Testis (tissue), 3 donors: Measurements from ENCODE around the gene SLC37A2. TPM values are rescaled to one million over a fixed set of nuclear protein-coding genes. Genes with fewer than 3 reads are reported as not detected.

Experiments used
- DNase-seq: peaks from one replicate; pipeline ENCODE4 v3.0.0-alpha.2; 2019
- H3K27ac ChIP-seq, 2 donors: fragments of 200-600 bp; sonication (generic); one replicate each; pipeline ENCODE4 v1.5.1; 2019
- H3K27me3 ChIP-seq: fragments of 200-600 bp; sonication (generic); one replicate; pipeline ENCODE4 v1.5.1; 2019
- H3K36me3 ChIP-seq: fragments of 200-600 bp; sonication (generic); one replicate; pipeline ENCODE4 v1.5.1; 2017; ENCODE audit warnings: low read depth; ENCODE audit errors: missing control alignments
- H3K4me1 ChIP-seq: fragments of 200-600 bp; sonication (generic); one replicate; pipeline ENCODE4 v1.5.1; 2019
- H3K4me3 ChIP-seq, 2 donors: fragments of 200-600 bp; sonication (generic); one replicate each; pipeline ENCODE4 v1.5.1; 2017 to 2019
- H3K9me3 ChIP-seq: fragments of 200-600 bp; sonication (generic); one replicate; pipeline ENCODE4 v1.5.1; 2017
- POLR2A ChIP-seq: fragments of 450-650 bp; IDR thresholded peaks from one replicate; pipeline ENCODE4 v1.6.1; 2017; ENCODE audit warnings: antibody characterized with exemption, mild to moderate bottlenecking, moderate library complexity
- WGBS, 2 donors: methylation state at CpG; one replicate each; pipeline ENCODE4 v1.1.5; 2018; 5-methylcytosine and 5-hydroxymethylcytosine counted together
- intact Hi-C: fragments of 100-400 bp; cut with DNase I; formaldehyde crosslinking; loops from one replicate; pipeline ENCODE4 v1.15.1; 2023; ENCODE audit warnings: low total_unique reads
- polyA plus RNA-seq: library from polyadenylated mRNA; stranded (reverse); fragments of 350-450 nt; fragmentation: Illumina TruSeq; extraction: RNeasy Lipid Tissue Mini Kit (QIAGEN cat#74804); gene quantifications from one replicate; pipeline ENCODE4 v1.2.3, GENCODE V29; 2014; ENCODE audit warnings: low read depth, low replicate concordance; ENCODE audit not compliant: insufficient read depth
- total RNA-seq, 2 donors: library from RNA; depleted of rRNA; stranded (reverse); fragments of >200 nt; gene quantifications; one replicate each; pipeline ENCODE4 v1.2.3, GENCODE V29; 2016
- TF ChIP-seq, protein P1 (sequence below), 3 experiments: fragments of 450-650 bp in 2 of 3; fragments of 200-600 bp in 1 of 3; sonication (generic) in 1 of 3; IDR thresholded peaks; one replicate each; pipeline ENCODE4 v1.5.1; 2016 to 2019; ENCODE audit warnings: antibody characterized with exemption in 3 of 3, mild to moderate bottlenecking in 2 of 3, moderate library complexity in 1 of 3

The SLC37A2 gene
- total and polyA plus RNA-seq, 3 donors from 2014 or later = 3.0 to 7.6 (median 6.2) TPM

DNA sequence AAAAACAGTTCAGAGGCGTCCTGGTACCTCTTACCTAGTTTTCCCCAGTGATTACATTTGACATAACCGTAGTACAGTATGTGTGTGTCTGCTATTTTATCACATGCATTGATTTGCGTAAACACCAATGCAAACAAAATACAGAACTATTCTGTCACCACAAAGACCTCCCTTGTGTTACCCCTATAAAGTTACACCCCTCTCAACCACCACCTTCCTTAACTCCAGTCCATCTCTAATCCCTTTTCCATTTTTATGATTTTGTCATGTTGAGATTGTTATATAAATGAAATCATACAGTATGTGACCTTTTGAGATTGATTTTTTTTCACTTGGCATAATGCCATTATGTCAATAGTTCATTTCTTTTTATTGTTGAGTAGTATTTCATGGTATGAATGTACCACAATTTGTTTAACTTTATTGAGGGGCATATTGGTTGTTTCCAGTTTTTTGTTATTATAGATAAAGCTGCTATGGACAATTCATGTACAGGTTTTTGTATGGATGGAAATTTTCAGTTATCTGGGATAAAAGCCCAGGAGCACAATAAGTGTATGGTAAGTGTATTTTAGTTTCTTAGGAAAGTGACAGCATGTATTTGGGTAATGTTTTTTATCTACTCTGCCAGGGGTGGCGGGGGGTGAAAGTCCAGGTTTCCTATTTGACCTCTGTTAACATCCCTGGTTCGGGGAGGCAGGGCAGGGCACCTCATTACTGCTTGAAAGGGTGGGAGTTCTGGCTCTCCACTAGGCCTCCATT, 6.0 kb upstream of the SLC37A2 start:
- 89 to 93% methylated on average over 5 of the region's 5 CpGs for WGBS, 2 donors
- H3K4me3 ChIP-seq = no peak overlapping the region
- no peaks in the 10 kb centered on the region for H3K36me3 ChIP-seq
- no peaks in the 10 kb centered on the region for H3K9me3 ChIP-seq
- TF ChIP-seq, protein P1, sequence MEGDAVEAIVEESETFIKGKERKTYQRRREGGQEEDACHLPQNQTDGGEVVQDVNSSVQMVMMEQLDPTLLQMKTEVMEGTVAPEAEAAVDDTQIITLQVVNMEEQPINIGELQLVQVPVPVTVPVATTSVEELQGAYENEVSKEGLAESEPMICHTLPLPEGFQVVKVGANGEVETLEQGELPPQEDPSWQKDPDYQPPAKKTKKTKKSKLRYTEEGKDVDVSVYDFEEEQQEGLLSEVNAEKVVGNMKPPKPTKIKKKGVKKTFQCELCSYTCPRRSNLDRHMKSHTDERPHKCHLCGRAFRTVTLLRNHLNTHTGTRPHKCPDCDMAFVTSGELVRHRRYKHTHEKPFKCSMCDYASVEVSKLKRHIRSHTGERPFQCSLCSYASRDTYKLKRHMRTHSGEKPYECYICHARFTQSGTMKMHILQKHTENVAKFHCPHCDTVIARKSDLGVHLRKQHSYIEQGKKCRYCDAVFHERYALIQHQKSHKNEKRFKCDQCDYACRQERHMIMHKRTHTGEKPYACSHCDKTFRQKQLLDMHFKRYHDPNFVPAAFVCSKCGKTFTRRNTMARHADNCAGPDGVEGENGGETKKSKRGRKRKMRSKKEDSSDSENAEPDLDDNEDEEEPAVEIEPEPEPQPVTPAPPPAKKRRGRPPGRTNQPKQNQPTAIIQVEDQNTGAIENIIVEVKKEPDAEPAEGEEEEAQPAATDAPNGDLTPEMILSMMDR (IDR thresholded peaks at IDR 0.05) = no peak
- TF ChIP-seq POLR2A = no peak
- intact Hi-C loops = no loop called here
- no peaks in the 10 kb centered on the region for H3K4me1 ChIP-seq
- no peak overlapping the region for H3K27ac ChIP-seq
- DNase-seq = no peak
- no peaks in the 10 kb centered on the region for H3K27me3 ChIP-seq

DNA sequence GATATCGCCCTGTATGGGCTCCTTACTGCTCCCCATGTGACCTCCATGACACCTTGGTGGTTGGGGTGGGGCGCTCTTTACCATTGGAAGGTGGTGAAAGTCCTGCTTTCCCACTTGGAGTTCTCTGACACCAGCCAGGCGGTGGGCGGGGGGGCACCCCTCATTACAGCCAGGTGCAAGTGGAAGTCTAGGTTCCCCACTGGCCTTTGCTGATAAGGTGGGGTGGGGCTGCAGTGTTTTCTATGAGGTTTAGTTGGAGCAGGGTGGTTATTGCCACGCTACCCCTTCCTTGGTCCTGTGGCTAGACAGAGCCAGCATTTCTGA, 5.5 kb upstream of the SLC37A2 start:
- TF ChIP-seq, protein P1 (IDR thresholded peaks at IDR 0.05) = no peak
- TF ChIP-seq POLR2A = no peak
- Histone ChIP-seq H3K27ac (no peak overlapping the region), H3K4me1 (no peaks in the 10 kb centered on the region), H3K36me3 (no peaks in the 10 kb centered on the region), H3K9me3 (no peaks in the 10 kb centered on the region), H3K4me3 (no peak overlapping the region), H3K27me3 (no peaks in the 10 kb centered on the region)
- intact Hi-C loops = no loop called here
- DNase-seq = no peak
- 90 to 93% methylated on average over 2 to 5 of the region's 5 CpGs for WGBS, 2 donors

DNA sequence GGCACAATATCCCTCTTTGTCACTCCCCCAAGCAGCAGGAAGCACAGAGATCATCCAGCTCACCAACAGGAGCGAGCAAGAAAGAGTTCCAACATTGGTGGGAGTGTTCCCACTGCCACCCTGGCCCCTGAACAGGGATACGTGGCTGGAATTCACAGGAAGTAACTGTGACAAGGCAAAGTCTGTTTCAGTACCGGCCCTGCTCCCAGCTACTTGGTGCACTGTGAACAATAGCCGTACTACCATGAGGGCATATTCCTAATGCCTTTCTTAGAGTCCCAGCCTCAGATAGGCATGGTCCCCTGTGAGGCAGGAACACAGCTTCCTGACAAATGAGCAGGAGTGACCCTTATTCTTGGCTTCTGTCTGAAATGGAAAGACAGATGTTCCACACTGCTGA, 1.8 kb upstream of the SLC37A2 start:
- no peak for TF ChIP-seq POLR2A
- TF ChIP-seq, protein P1 (IDR thresholded peaks at IDR 0.05) = no peak
- peaks cover 4% of the 10 kb centered on the region for H3K4me1 ChIP-seq
- H3K36me3 ChIP-seq = no peaks in the 10 kb centered on the region
- DNase-seq = no peak
- H3K27ac ChIP-seq = no peak overlapping the region
- no peaks in the 10 kb centered on the region for H3K27me3 ChIP-seq
- intact Hi-C loops = no loop called here
- WGBS, 2 donors = 59 to 87% methylated on average over 3 to 4 of the region's 4 CpGs
- H3K4me3 ChIP-seq = no peak overlapping the region
- no peaks in the 10 kb centered on the region for H3K9me3 ChIP-seq

DNA sequence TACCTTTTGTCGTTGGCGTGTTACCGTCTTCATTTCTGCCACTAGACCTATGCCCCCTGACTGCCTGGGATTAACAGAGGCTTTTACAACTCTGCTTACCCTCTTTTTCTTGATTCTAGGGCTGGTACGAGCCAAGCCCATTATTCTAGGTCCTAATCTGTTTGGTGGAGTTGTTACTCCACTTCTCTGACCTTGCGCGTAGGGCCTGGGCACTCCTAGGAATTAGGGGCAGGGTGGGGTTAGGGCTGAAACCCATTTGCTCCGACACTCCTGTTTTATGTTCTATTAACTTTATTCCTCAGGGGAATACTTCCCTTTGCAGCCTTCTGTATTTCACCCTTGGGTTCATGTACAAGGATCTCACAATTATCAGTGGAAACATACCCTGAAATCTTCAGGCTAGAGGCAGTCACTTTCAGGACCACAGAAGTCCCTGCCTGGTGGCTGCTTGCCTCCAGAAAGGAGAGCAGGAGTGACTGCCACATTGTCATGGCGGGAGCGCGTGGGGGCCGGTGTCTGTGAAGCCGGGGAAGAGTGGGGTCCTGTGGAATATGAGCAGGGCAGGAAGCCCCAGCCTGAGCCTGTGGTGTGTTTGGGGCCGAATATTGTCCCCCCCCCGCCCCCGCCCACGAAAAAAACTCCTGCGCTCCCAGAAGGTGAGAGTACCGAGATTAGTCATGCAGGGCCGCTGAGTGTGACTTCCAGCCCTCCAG, 731 bp upstream of the SLC37A2 start:
- no peak overlapping the region for H3K27ac ChIP-seq
- H3K4me3 ChIP-seq = peak overlapping the region; percentile 55 to 57
- no peak for DNase-seq
- no peak for TF ChIP-seq POLR2A
- TF ChIP-seq, protein P1 (IDR thresholded peaks at IDR 0.05) = no peak
- no peaks in the 10 kb centered on the region for H3K36me3 ChIP-seq
- H3K27me3 ChIP-seq = no peaks in the 10 kb centered on the region
- WGBS, 2 donors = 40 to 59% methylated on average over 8 to 18 of the region's 19 CpGs
- no peaks in the 10 kb centered on the region for H3K9me3 ChIP-seq
- H3K4me1 ChIP-seq = peaks cover 4% of the 10 kb centered on the region
- intact Hi-C loops = no loop called here
